GM18498 (cell line): ENCODE results near the gene CALN1.
"Not testable (repeated sequence)": the region's sequence is repeated elsewhere in the genome, so short reads cannot be mapped to it uniquely, and the experiment has no call there.

Source experiments
- ATAC-seq: cut with Tn5 transposase; IDR thresholded peaks from one replicate; pipeline ENCODE4 v1.9.1; 2021; ENCODE audit warnings: mild to moderate bottlenecking, moderate library complexity; ENCODE audit not compliant: unreplicated experiment

CALN1 gene

DNA sequence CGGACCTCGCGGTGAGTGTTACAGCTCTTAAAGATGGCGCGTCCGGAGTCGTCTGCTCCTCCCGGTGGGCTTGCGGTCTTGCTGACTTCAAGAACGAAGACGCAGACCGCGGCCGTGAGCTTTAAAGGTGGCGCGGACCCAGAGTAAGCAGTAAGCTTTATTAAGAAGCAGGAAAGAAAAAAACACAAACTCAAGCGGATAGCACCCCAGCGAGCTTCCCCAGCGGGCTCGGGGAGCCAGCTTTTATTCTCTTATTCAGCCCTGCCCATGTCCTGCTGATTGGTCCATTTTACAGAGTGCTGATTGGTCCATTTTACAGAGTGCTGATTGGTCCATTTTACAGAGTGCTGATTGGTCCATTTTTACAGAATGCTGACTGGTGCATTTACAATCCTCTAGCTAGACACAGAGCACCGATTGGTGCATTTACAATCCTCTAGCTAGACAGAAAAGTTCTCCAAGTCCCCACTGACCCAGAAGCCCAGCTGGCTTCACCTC is at the start of gene CALN1:
Gene CALN1, minus strand, starts transcription at position 218 of the 498 bp plus-strand sequence.
- not testable (repeated sequence) for ATAC-seq

DNA sequence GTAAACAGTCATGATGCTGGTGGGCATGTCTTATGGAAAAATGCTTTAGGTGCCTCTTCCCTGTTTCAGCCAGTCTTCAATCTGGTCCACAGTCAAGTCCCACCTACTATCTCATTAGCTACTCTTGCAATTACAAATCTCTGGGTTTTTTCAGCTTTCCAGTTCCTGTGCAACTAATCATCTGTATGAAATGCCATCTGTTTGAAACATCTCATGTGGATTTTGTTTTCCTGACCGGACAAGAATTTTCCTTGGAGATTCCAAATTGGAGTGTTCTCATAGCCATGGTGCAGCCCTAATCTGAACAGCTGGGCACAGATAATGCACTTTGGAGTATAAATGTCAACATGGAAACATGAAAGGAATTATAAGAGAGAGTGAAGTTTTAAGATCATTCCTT is 41.3 kb upstream of the CALN1 start:
- no peak for ATAC-seq

DNA sequence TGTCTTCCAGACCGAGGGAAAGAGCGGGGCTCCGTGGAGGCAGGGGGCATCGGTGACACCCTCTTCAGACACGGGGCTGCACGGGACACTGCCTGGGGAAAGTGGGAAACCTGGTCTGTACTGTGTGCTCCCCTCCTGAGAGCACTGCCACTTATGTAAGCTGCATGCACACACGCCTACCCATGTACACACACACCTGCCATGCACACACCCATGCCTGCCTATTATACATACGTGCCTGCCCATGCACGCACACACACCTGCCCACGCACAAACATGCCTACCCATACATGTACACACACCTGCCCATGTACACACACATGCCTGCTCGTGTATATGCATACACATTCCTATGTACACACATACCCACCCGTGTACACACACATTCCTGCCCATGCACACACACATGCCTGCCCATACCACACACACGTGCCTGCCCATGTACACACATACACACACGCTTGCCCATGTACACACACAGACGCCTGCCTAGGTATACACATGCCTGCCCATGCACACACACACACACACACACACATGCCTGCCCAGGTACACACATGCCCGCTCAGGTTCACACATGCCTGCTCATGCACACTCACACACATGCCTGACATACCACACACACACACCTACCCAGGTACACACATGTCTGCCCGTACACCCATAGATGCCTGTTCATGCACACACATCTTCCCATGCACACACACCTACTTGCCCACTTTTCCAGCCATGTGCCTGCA is 35.5 kb upstream of the CALN1 start:
- no peak for ATAC-seq

DNA sequence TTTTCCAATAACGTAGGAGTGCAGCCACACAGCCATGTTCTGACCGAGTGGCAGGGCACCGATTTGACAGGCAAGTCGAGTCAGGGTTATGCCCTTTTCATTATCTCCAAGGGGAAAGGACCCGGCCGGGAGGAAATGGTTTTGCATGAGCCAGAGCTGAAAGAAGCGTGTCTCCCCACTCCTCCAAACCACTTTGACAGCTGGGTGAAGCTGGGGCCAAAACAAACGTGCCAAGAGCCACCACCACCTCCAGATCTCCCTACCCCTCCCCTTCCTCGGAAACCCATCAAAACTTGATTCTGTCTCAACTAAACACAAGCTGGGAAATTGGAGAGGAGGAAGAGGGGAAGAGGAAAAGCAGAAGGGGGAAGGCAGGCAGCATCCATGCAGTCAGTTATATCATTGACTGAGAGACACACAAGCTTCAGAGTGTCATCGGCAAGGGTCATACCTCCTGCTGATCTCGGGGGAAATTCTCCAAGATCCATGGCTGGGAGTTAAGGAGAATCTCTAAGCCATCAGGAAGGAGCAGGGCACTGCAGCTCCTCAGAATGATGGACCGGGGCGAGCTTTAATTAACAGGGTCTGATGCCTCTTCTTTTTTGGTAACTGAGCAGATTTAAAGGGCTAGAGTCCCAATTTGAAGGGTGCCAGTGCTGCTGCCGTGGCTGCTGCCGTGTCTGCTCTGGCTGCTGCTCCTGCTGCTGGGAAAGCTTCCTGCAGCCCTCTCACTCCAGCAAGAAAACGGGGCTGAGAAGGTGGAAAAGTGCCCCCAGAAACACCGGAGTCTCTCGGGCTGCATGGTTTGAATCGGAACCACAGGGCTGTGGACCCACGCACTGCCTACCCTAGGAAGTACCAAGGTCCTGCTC is 34.7 kb upstream of the CALN1 start:
- ATAC-seq: no peak

DNA sequence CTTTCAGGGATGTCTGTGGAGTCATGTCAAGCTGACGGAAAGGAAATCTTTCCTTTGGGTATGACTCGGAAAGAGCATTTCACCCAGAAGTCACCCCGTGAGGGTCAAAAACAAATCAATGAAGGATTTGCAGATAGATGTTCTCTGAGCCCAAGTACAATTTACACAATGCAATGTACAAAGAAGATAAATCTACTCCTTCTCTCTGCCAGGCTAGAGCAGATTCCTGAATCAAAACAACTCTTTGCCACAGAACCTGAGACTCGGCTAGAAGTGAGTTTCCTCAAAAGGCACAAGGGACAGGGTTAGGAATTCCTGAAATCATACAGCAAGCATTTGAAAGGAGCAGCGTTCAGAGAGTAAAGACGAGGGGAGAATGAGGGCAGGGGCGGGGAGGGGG is 34.0 kb upstream of the CALN1 start:
- no peak for ATAC-seq

DNA sequence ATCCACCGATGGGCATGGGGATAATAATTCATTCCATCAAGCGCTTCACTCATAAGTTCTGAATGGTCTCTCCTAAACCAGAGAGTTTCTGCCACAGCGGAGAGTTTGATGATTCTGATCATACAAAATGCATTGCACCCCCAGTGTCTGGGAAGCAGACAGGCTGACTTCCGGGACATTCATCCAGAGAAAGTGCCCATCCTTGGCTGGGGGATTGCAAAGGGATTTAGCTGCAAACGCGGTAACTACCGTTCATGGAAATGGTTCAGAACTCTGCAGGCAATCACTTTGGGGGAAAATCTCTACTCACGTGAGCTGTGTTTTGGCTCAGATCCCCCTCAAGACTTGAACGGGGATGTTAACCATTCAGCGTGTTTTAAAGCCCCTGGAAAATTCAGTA is 33.4 kb upstream of the CALN1 start:
- no peak for ATAC-seq

DNA sequence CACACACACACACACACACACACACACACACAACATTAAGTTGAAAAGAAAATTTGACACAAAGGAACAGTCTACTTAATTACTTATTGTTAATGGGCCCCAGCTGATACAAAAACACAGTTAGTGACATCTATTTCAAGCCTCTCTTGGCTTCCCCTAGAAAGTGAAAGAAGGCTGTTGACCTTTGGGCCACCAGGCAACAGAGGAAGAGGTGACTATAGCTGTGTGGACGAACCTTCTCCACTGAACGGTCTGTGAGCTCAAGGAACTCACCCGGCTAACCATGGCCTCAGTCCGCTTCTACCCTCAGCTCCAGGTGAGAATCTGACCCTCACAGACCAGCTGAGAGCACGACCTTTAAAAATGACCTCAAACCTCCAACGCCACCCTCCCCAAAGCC is 32.9 kb upstream of the CALN1 start:
- ATAC-seq: no peak

DNA sequence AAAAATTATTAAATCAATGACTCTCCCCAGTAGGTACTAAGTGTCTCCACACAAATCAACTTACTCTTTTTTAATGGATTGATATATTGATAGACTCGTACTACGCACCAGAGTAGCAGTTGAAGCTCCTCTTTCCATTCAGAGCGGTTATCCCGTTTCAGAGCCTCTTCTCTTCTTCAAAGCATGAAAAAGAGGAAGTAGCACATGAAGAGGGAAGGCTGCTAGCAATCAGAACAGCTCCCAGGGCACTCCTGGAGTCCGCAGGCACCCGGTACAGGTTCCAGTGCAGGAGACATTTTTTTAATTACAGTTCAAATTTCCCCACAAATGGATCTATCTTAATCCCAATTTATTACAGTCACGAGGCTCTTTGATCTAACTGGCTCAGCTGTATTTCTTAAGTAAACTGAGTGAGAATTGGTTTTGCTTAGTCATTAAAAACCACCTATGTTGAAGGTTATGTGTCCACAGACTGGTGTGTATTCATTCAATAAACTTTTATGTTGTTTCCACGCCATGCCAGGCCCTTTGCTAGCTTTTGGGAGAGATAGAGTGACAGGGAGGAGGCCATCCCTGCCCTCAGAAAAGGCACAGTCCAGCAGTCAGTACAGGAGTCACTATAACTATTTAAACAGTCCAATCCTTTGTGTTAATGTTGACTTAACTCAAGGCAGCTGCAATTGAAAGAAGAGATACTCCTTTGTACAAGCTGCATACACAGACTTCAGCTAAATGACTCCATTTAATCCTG is 32.1 kb upstream of the CALN1 start:
- ATAC-seq: peak; percentile 59

DNA sequence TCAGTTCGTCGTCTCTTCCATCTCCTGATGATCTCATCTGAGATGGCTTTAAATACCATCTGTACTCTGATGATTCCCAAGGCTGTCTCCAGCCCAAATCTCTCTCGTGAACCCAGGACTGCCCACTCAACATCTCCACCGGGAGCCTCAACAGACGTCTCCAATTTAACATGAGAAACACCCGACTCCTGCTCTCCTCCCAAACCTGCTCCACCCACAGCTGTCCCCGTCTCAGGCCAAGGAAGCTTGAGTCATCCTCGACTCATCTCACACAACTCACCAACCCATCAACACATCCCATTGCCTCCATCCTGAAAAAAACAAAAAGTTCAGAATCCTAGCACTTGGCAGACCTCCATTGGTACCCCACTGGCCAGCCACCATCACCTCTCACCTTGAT is 29.7 kb upstream of the CALN1 start:
- ATAC-seq: no peak

DNA sequence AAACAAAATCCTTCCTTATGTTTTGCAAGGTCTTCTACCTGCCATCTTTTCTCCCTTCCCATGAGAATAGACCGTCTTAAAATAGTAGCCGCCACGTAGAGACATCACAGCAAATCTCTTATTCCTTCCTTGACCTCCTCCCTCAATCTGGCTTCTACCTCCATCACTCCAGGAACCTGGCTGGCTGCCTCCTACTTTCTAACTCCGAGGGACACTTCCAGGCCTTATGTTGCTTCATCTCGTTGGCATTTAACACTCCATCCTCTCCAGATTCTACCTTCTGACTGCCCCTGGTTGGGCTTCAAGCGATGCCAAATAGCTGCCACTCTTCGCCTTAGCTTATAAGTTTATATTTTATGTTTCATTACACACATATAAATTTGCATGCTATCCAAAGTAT is 26.4 kb upstream of the CALN1 start:
- ATAC-seq: no peak

DNA sequence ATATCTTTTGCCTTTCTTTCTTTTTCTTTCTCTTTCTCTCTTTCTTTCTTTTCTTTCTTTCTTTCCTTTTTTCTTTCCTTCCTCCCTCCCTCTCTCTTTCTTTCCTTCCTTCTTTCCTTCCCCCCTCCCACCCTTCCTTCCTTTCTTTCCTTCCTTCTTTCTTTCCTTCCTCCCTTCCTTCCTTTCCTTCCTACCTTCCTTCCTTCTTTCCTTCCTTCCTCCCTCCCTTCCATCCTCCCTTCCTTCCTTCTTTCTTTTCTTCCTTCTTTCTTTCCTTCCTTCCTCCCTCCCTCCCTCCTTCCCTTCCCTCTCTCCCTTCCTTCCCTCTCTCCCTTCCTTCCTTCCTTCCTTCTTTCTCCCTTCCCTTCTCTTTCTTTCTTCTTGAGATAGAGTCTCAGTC is 25.5 kb upstream of the CALN1 start:
- no peak for ATAC-seq

DNA sequence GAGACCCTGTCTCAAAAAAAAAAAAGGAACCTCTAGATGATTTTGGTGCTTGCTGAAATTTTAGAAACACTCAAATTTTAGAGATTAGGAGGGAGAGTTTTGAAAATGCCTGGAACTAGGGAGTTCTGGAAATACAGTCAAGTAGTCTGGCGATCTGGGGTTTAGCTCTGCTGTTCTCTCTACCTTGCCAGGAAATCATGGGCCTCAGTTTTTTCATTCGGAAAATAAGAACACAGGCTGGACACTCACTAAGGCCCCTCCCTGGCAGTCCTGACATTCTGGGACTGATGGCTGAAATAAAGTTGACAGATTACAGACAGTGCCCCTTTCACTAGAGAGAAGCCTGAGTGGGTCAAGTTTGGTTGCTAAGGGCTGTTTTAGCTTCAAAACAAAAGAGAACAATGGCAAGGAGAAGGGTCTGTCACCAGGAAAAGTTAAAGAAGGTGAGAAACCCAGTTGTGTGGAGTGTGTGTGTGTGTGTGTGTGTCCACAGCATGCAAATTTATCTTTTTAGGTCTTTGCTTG is 25.0 kb upstream of the CALN1 start:
- ATAC-seq: no peak

DNA sequence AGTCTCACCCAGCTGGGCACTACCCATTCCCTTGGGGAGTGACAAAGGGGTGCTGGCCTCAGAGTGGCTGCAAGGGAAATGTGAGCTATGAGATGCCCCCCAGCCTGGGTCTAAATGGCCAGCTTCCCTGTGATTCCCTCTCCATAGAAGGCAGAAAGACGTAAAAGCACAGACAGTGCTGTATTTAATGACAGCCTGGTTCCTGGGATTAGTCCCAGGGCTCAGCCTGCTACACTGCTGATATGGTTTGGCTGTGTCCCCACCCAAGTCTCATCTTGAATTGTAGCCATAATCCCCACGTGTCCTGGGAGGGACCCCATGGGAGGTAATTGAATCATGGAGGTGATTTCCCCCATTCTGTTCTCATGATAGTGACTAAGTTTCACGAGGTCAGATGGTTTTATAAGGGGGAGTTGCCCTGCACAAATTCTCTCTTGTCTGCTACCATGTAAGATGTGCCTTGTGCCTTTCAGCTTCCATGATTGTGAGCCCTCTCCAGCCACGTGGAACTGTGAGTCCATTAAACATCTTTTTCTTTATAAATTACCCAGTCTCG is 23.9 kb upstream of the CALN1 start:
- ATAC-seq: no peak

DNA sequence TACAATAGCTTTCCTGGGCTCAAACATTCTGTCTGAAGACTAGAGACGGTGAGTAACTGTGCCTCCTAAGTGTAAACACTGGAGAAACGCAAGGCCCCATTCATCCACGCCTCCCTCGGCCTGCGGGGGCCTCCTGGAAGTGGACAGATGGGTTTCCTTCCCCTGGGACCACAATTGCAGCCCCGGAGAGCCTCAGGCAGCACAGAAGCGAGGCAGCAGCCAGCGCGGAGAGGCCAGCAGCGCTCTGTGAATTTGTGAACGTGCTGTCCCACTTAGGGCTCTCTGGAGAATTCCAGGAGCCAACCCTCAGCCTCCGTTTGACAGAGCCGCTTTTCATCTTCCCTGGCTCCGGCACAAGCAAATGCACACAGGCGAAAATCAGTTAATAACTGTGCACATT is 23.2 kb upstream of the CALN1 start:
- no peak for ATAC-seq

DNA sequence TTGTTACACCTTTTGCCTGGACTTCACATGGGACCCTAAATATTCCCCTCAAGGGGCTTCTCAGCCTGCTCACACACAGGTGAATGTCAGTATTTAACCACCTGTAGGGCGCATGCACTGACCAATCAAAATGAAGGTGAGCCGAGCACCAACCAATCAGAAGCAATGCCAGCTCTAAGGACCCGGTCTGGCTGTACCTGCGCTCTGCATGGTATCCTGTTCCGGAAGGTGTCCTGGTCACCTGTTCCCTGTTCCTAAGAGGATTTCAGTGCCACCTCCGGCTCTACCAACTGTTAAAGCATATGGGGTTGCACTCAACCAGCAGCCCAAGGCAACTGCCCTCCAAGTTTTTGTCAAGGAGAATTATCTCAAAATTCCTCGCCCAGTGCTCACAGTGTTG is 18.4 kb upstream of the CALN1 start:
- no peak for ATAC-seq

DNA sequence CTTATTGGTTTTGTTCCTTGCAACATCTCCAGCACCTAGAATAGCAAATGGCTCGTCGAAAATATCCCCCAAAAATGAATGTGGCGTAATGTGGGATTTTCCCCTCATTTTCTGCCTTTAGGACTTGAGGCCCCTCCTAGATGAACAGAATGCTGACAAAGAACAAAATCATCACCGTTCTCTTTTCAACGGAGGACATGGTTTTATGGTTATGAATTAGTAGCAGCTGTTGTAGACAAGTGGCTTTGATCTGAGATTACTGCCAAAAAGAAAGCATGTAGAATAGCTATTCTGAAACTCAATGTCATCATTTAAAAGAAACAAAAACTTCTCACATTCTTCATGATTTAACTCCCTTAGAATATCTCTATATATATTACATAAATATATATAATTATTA is 17.2 kb upstream of the CALN1 start:
- no peak for ATAC-seq

DNA sequence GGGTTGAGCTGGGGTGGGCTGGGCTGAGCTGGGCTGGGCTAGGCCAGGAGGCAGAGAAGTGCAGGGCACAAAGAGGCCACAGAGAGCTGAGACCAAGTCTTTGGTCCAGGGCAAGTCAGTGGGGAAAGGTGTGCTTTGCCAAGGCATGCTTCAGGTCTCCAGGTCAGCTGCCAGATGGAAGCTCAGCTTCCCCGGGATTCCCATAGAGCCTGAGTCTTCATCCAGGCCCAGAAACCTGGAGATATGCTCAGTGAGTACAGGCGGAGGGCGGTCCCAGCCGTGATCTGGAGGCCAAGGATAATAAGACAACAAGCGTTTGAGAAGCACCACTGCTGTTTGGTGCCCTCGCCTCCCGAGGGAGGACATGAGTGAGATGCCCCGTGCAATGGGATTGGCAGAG is 4.7 kb upstream of the CALN1 start:
- ATAC-seq: no peak

DNA sequence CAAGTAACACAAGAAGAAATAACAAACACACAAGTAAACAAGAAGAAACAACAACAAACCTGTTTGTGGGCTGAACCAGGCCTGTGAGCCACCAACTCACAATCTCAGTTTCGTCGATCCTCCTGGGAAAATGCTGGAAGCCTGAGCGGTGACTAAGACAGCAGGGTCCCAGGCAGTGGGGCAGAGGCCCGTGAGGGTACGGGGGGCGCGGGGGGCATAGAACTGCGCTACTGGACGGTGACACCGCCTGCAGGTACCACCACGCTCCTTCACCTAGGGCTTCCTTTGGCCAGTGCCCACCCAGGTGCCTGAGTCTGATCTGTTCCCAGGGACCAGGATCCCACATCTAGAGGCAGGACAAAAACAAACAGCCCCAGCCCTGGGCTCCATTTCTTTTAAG is 3.4 kb upstream of the CALN1 start:
- no peak for ATAC-seq

DNA sequence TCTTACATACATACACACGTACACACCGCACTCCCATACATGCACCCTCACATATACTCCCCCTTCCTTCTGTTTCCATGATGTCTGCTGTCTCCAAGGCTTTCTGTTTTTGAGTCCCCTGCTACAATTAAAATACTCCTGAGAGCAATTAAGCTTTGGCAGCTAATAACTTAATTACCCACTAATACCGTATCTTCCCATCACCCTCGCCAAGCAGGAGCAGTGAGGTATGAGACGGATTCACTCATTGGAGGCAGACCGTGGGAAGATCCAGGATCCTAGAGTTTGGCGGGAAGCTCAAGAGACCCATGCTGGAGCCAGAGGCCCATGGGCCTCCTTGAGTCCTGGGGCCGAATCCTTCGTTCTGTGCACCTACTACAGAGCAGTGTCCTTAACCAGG is 1.7 kb upstream of the CALN1 start:
- no peak for ATAC-seq

DNA sequence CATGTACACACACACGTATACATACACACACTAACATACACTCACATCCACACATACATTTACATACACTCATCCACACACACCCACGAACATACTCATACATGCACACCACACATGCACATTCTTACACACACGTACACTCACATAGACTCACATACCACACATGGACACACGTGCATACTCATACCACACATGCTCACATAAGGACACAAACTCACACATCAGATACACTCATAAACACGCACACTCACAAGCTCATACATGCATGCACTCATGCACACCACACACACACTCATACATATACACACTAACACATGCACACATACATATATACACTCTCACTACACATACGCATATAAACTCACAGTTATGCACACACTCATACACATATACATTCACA is 1.2 kb upstream of the CALN1 start:
- ATAC-seq: no peak

DNA sequence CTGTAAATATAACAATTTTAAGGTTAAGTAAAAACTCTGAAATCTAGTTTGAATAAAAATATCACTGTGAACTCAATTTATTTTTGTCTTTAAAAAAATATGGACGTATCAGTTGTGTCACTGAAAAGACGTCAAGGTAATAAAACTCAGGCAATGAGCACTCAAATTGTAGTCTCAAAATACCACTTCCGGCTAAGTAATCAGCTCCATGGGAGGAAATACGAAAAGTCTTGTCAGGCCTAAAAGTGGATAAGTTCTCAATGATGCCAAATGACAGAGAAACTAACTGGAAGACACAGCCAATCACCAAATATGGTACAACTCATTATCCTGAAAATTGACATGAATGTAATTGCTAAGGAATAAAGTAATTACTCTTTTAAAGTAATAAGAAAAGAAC is 719 bp downstream of the CALN1 start:
- no peak for ATAC-seq
